HepG2 (cell line): Measurements from ENCODE around the gene MYBPC2.

Source experiments
- KDM1A ChIP-seq: IDR thresholded peaks from 2 replicates; pipeline ENCODE4 v1.6.1; 2016; ENCODE audit warnings: missing compliant biosample characterization
- SUZ12 ChIP-seq: fragments of 150-350 bp; IDR thresholded peaks from 2 replicates; pipeline ENCODE4 v1.6.1; 2014; ENCODE audit warnings: low read depth, low read length
- XRCC5 ChIP-seq: fragments of 200-400 bp; formaldehyde crosslinking; optimal IDR thresholded peaks from 2 replicates; pipeline ENCODE3; 2017; ENCODE audit warnings: mild to moderate bottlenecking, low read length
- ZNF564 ChIP-seq: sonication (generic); formaldehyde crosslinking; IDR thresholded peaks from 2 replicates; pipeline ENCODE4 v1.8.1; 2023; ENCODE audit warnings: mild to moderate bottlenecking, missing genetic modification reagents

- TF ChIP-seq ZNF564 (CRISPR knock-in tag) (no peak), SUZ12 (no peak), XRCC5 (no peak), KDM1A (CRISPR knock-in tag) (no peak)
Measured at GRCh38 chr19:50419580-50420035, 13.1 kb upstream of the MYBPC2 start.
